NCI-H187 (cell line): ENCODE results near the gene NOC4L.

Source experiments
- DNase-seq, 2 experiments: peaks; one replicate each; lab custom pipeline; 2025; lab: John Stamatoyannopoulos, UW

The NOC4L gene

GRCh38 chr12:132170094-132170636, 25.9 kb downstream of the NOC4L start:
- peak in 1 of 2 experiments; percentile 23 for DNase-seq

- no peak for DNase-seq
These were observed 26.5 kb downstream of the NOC4L start for GRCh38 chr12:132170637-132171292.

- DNase-seq: no peak
These were observed 27.2 kb downstream of the NOC4L start for GRCh38 chr12:132171293-132171967.

- no peak for DNase-seq
These were observed 27.8 kb downstream of the NOC4L start for GRCh38 chr12:132171968-132172521.

- DNase-seq: no peak
These were observed 28.4 kb downstream of the NOC4L start for GRCh38 chr12:132172619-132173018.

- peak; percentile 45 to 88 for DNase-seq
These were observed 29.1 kb downstream of the NOC4L start for GRCh38 chr12:132173135-132174014.

DNA sequence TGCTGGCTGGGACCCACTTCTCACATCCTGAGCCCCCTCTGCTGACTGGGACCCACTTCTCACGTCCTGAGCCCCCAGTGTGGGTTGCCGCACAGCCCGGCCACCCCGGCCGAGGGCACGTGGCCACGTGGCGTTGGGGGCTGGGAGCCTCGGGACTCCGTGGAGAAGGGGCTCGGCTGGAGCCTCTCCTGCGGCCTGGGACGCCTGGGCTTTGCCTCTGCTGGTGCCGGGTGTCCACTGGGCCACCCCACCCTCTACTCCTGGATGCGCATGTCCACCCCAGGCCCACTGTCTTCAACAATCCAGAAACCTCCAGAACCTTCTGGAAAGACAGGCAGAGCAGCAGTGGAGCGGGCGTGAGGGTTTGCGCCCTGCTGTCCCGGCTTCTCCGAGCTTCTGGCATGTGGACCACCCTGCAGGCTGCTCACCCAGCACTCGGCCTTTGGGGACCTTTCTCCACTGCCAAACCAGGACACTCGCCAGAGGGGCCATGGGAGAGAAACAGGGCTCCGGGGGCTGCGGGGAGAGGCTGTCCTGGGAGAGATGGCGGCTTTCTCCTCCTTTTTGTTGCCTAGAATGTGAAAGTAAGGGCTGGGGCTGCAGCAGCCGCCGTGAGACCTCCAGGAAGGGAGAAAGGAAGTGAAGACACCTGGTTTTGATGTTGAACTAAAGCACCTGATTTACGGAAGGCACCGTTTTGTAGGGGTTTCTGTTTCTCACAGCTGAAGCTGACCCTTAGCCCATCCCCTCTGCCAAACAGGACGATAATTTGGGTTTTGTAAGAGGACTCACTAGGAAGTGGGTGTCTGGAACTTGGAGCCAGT, 30.0 kb downstream of the NOC4L start:
- no peak for DNase-seq

GRCh38 chr12:132174839-132175490, 30.7 kb downstream of the NOC4L start:
- no peak for DNase-seq

DNA sequence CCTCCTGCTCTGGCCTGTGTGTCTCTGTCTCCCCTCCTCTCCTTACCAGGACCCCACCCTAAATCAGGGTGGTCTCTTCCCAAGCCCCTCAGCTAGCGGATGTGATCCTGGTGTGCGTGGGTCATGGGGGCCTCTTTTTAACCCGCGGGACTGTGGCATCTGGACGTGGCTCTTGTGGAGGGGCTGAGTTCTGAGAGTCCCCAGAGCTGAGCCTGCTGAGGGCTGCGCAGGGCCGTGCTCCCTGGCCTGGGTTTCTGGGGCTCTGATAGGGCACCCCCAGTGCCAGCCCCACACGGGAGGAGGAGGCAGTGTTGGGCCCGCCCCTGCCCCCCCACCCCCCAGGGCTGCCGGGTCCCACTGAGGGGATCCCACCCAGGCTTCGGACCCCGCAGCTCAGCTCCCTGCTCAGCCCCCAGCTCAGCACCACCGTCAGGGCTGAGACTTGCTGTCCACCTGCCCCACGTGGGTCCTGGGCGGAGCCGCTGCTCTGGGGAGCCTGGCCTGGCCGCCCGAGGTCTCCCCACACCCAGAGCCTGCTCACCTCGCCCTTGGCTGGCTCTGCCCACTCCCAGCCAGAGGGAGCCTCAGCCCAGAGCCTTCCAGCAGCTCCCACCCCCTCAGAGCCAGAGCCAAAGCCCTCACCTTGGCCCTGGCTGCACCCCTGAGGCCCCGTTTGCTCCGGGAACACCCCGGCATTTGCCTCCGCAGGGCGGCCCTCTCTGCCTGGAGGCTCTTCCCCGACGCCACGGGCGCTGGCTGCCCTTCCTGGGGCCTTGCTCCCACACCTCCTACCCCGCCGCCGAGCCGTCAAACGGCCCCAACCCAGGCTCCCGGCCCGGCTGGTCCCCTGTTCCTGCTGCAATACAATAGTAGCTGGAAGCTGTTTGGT, 31.5 kb downstream of the NOC4L start:
- no peak for DNase-seq

GRCh38 chr12:132176385-132176919, 32.2 kb downstream of the NOC4L start:
- no peak for DNase-seq

DNA sequence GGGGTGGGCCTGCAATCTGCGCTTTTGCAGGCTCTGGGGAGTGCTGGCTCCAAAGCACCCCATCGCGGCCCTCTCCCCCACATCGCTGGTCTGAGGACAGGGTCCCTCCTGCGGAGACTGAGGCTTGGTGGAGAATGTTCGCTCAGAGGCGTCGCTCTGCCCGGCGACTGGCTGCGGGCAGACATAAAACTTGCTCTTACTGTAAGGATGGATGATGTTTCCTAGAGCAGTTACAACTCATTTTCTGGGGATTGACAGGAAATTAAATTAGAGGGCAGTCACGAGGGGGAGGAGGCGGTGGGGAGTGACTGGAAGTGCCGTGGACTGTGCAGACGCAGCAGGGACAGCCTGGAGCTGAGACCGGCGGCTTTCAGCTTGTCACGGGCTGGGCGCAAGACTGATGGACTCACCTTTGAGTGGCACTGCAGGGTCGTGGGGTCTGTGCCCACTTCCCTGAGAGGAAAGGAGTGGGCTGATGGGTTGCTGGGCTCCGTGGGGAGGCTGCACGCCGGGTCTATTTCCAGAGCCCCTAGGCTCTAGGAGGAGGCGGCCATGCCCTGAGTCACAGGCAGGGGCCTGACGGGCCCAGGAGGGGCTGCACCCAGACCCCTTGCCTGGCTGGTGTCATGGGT, 32.8 kb downstream of the NOC4L start:
- DNase-seq: no peak

- DNase-seq: no peak
These were observed 34.1 kb downstream of the NOC4L start for GRCh38 chr12:132178316-132178715.

- peak; percentile 32 to 60 for DNase-seq
These were observed 34.6 kb downstream of the NOC4L start for GRCh38 chr12:132178801-132179401.

DNA sequence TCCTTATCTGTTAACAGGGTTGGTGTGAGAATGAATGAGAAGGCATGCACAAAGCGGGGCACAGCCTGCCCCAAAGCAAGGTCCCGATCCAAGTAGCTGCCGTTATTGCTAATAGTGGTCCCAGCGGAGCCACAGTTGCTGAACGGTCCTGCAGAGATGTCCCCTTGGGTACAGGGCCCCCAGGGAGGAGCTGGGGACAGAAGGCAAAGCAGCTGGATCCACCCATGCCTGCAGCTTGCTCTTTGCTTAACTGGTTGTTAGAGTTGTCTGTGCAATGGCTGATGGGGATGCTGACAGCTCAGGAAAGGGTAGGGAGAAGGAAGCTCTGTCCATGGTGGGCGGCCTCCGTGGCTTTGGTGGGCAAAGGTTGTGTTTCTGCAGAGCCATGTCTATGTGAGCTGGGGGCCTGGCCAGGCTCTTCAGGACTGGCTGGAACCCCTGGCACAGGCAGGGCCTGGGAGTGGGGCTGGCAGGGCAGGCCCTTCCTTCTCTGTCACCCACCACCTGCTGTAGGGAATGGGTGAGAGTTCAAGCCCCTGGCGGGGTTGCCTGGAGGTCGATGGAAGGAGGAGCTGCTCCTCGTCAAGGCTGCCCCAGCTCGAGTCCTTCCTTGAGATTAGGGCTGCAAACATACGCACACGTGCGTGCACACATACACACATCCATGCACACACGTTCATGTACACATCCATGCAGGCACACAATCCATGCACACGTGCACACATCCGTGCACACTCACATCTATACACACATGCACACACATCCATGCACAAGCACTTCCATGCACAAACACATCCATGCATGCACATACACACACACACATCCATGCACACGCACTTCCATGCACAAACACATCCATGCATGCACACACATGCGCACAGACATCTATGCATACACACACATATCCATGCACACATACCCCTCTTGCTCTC, 35.4 kb downstream of the NOC4L start:
- DNase-seq: no peak

DNA sequence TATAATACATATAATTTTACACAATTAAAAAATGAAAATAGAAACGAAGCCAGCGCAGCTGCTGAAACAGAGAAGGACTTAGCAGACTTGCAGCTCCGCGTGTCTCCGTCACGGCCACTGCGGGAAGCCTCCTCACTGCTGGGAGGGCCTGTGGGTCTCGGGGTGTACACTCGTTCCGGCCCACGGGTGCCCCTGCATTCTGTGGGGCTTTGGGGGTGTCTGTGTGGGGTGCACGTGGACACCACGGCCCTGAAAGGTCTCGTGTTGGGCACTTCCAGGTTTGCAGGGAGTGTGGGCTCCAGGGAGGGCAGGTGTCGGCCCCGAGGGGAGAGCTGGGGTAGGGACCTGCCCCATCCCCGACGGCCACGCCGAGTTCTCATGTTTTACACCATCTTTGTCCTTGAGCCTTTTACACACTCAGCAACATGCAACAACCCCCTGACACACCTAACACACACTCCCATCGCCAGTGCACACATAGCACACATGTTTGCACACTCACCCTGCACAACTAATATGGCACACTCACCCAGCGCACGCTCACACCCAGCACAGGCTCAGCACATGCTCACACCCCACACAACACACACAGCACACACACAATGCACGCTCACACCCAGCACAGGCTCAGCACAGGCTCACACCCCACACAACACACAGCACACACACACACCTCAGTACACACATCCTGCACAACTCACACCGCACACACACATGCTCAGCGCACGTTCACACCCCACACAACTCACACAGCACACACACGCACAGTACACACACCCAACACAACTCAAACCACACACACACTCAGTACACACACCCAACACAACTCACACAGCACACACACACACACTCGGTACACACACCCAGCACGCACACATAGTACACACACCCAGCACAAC, 36.6 kb downstream of the NOC4L start:
- no peak for DNase-seq

DNA sequence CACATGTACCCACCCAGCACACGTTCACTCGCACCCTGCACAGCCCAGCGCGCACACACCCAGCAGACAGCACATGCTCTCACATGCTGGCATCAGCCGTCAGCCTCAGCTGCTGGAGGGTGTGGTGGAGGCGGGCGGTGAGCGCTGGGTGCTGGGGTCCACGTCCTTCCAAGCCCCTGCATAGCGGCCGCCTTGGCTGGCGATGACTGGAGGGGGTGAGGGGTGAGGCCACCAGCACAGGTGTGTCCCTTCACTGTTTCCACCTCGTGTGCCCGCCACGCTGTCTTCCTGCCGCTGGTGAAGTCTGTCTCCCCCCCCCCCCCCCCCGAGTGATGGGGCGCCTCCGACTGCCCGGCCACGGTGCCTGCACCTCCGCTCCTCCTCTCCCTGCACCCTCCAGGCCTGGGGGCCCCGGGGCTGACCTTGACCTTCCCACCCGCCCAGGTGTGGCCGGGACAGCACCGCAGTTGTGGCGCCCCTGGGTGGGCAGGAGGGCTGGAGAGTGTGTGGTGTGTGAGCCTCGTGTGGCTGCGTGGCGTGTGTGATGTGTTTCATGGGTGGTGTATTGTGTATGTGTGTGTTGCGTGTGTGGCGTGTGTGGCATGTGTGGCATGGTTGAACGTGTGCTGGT, 37.4 kb downstream of the NOC4L start:
- DNase-seq: no peak
